Right lobe of liver (tissue), 6 donors: ENCODE measurements around the gene POR. TPM values are rescaled to one million over a fixed set of nuclear protein-coding genes. Genes with fewer than 3 reads are reported as not detected.
"Not testable (repeated sequence)": the region's sequence is repeated elsewhere in the genome, so short reads cannot be mapped to it uniquely, and the experiment has no call there.

Experiments used
- ATAC-seq, 4 donors: fragments of 200-7000 bp; cut with Tn5 transposase; one replicate each; pipeline ENCODE4 v1.9.1; 2020; ENCODE audit warnings: mild to moderate bottlenecking in 4 of 4, moderate library complexity in 4 of 4
- DNase-seq, 3 donors: peaks; one replicate each; pipeline ENCODE4 v3.0.0-alpha.2; 2020
- H3K27ac ChIP-seq, 3 donors: fragments of 200-600 bp; one replicate each; pipeline ENCODE4 v1.8.0; 2022
- H3K27me3 ChIP-seq, 2 donors: fragments of 200-600 bp; one replicate each; pipeline ENCODE4 v1.8.0; 2022
- H3K36me3 ChIP-seq, 4 donors: fragments of 200-600 bp; sonication (generic) in 1 of 4; one replicate each; pipeline versions ENCODE4 v1.5.1 to v1.8.0; 2017 to 2022; ENCODE audit warnings: control low read depth in 1 of 4
- H3K4me1 ChIP-seq, 4 donors: fragments of 200-600 bp; sonication (generic) in 1 of 4; one replicate each; pipeline versions ENCODE4 v1.5.1 to v1.8.0; 2017 to 2022; ENCODE audit warnings: control low read depth in 1 of 4
- H3K4me3 ChIP-seq, 3 donors: fragments of 200-600 bp; one replicate each; pipeline ENCODE4 v1.8.0; 2022
- H3K9me3 ChIP-seq, 4 donors: fragments of 200-600 bp; sonication (generic) in 1 of 4; one replicate each; pipeline versions ENCODE4 v1.5.1 to v1.8.0; 2017 to 2022; ENCODE audit warnings: control low read depth in 1 of 4
- POLR2A ChIP-seq: fragments of 450-650 bp; IDR thresholded peaks from one replicate; pipeline ENCODE4 v1.6.1; 2017; ENCODE audit warnings: antibody characterized with exemption, mild to moderate bottlenecking
- WGBS: methylation state at CpG from one replicate; pipeline ENCODE4 v1.1.6; 2018; ENCODE audit warnings: low coverage, low lambda C conversion rate; ENCODE audit not compliant: insufficient coverage; ENCODE audit errors: missing lambda C conversion rate; 5-methylcytosine and 5-hydroxymethylcytosine counted together
- intact Hi-C, 2 donors: fragments of 100-400 bp; cut with DNase I; formaldehyde crosslinking; loops; one replicate each; pipeline versions ENCODE4 v1.11.2 to v1.14.1; 2022
- total RNA-seq, 6 experiments: library from RNA; depleted of rRNA in 2 of 6; stranded (reverse); fragments of >200 nt in 2 of 6; fragmentation: NEBNext Ultra II Directional in 3 of 6; extraction: Animal tissue kit (Norgen Biotek cat#: 25700) in 3 of 6; gene quantifications; one replicate each; pipeline versions ENCODE4 v1.1.0 to v1.2.4, GENCODE V29; 2016 to 2023
- TF ChIP-seq, protein P1 (sequence below), 4 donors: fragments of 200-600 bp in 3 of 4; fragments of 450-650 bp in 1 of 4; IDR thresholded peaks; one replicate each; pipeline versions ENCODE4 v1.5.1 to v1.8.0; 2016 to 2022; ENCODE audit warnings: antibody characterized with exemption in 4 of 4, mild to moderate bottlenecking in 2 of 4
- donor health status: DM: no; HTN: yes; CAD: no.
- donor health status: DM: no; HTN: no; CAD: no.
- donor health status: DM: no; HTN: no; CAD: no.
- donor health status: DM: no; HTN: yes; CAD: no.
- donor health status: DM: no; HTN: yes; CAD: no.

The POR gene
- total RNA-seq, 6 experiments from 2014 or later, result 370 to 1,042 (median 725) TPM

DNA sequence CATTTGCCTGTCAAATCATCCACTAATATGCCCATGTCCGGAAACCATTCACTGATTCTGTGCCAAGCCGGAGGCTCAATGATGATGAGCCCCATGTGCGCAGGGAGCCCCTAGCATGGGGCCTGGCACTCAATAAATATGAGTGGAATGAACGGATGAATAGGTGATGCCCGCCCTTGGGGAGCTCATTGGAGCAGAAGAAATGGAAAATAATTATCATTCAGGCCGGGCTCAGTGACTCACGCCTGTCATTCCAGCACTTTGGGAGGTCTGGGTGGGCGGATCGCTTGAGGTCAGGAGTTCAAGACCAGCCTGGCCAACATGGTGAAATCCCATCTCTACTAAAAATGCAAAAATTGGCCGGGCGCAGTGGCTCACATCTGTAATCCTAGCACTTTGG is 25.1 kb upstream of the POR start:
- no peak overlapping the region for H3K27ac ChIP-seq

GRCh38 chr7:75891237-75891636 is 23.7 kb upstream of the POR start:
- H3K9me3 ChIP-seq, H3K4me1 ChIP-seq, intact Hi-C loops, H3K27ac ChIP-seq, H3K4me3 ChIP-seq, DNase-seq, H3K27me3 ChIP-seq, ATAC-seq, H3K36me3 ChIP-seq: not testable (repeated sequence)
- WGBS, result 68% methylated on average over 6 of the region's 7 CpGs

More for the DNA sequence above, 25.1 kb upstream of the POR start:
- H3K27me3 ChIP-seq, result no peaks in the 10 kb centered on the region
- H3K4me1 ChIP-seq, result peaks cover 0 to 6% (median 0%) of the 10 kb centered on the region in 4 donors
- no peak overlapping the region for H3K4me3 ChIP-seq
- TF ChIP-seq, protein P1, sequence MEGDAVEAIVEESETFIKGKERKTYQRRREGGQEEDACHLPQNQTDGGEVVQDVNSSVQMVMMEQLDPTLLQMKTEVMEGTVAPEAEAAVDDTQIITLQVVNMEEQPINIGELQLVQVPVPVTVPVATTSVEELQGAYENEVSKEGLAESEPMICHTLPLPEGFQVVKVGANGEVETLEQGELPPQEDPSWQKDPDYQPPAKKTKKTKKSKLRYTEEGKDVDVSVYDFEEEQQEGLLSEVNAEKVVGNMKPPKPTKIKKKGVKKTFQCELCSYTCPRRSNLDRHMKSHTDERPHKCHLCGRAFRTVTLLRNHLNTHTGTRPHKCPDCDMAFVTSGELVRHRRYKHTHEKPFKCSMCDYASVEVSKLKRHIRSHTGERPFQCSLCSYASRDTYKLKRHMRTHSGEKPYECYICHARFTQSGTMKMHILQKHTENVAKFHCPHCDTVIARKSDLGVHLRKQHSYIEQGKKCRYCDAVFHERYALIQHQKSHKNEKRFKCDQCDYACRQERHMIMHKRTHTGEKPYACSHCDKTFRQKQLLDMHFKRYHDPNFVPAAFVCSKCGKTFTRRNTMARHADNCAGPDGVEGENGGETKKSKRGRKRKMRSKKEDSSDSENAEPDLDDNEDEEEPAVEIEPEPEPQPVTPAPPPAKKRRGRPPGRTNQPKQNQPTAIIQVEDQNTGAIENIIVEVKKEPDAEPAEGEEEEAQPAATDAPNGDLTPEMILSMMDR (IDR thresholded peaks at IDR 0.05), result no peak
- 84% methylated on average over 11 of the region's 11 CpGs for WGBS
- H3K36me3 ChIP-seq, result peaks cover 0 to 23% (median 3%) of the 10 kb centered on the region in 4 donors
- ATAC-seq, result no peak
- no peak for DNase-seq
- no peaks in the 10 kb centered on the region for H3K9me3 ChIP-seq
- intact Hi-C loops, result no loop called here

DNA sequence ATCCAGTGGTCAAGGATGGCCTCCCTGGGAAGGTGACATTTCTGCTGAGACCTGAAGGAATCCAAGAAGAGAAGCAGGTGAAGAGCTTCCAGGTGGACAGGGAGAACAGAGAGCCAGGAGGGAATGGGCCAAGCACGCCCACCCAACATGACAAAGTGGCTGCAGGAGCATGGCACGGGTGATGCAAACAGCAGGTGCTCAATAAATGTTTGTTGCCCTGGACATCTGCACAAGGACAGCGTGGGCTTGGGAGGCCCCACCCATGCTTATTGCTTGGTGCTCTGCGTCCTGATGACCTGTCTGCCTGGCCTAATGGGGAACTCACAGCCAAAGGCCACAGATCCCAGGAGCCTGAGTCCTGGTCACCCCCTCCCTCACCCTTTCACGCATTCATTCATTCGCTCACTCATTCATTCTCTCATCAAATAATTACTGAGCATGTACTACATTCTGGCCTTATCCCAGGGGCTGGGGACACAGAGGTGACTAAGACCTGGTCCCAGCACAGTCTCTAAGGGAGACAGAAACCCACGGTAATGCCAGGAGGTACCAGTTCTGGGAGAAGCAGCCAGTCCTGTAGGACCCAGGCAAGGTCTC is 23.0 kb upstream of the POR start:
- 96% methylated on average over 4 of the region's 7 CpGs for WGBS
- Histone ChIP-seq H3K4me3 (no peak overlapping the region), H3K27me3 (no peaks in the 10 kb centered on the region), H3K36me3 (peaks cover 0 to 7% (median 0%) of the 10 kb centered on the region in 4 donors), H3K9me3 (no peaks in the 10 kb centered on the region), H3K4me1 (peaks cover 0 to 6% (median 0%) of the 10 kb centered on the region in 4 donors), H3K27ac (no peak overlapping the region)
- ATAC-seq, result no peak
- no peak for TF ChIP-seq POLR2A
- TF ChIP-seq, protein P1 (IDR thresholded peaks at IDR 0.05), result no peak
- intact Hi-C loops, result no loop called here
- no peak for DNase-seq

GRCh38 chr7:75892634-75893272 is 22.2 kb upstream of the POR start:
- no peak overlapping the region for H3K27ac ChIP-seq
- TF ChIP-seq POLR2A, result no peak
- TF ChIP-seq, protein P1 (IDR thresholded peaks at IDR 0.05), result no peak
- DNase-seq (no peak), ATAC-seq (no peak)
- H3K27me3 ChIP-seq, result no peaks in the 10 kb centered on the region
- WGBS, result 62% methylated on average over 6 of the region's 15 CpGs
- H3K9me3 ChIP-seq, result no peaks in the 10 kb centered on the region
- peaks cover 0 to 7% (median 0%) of the 10 kb centered on the region in 4 donors for H3K36me3 ChIP-seq
- no peak overlapping the region for H3K4me3 ChIP-seq
- intact Hi-C loops, result no loop called here
- H3K4me1 ChIP-seq, result peaks cover 0 to 6% (median 0%) of the 10 kb centered on the region in 4 donors

DNA sequence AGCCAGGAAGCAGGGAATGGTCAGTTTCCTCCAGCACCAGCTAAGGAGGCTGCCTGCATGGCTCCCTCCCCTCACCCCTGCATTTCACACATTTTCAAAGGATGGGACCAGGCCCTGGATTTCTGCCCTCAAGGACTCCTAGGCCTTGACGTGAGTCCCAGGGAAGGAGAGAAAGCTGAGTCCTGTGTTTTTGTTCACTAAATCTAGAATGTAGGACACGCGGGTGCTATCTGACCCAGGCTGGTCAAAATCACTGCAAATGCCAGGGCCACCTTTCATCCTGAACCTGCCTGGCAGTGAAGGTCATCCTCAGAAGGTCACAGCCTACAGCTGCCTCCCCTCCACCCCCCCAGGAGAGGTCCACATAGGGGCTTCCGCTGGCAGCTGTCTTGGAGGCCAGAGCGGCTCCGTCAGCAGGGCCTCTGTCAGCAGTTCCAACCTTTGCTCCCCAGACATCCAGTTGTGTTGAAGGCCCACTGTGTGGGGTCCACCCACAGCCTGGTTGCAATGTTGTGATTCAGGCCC is 18.1 kb upstream of the POR start:
- no peak overlapping the region for H3K4me3 ChIP-seq
- no peak for TF ChIP-seq POLR2A
- TF ChIP-seq, protein P1 (IDR thresholded peaks at IDR 0.05), result no peak
- ATAC-seq, result no peak
- H3K9me3 ChIP-seq, result no peaks in the 10 kb centered on the region
- H3K27ac ChIP-seq, result no peak overlapping the region
- no peaks in the 10 kb centered on the region for H3K4me1 ChIP-seq
- no peaks in the 10 kb centered on the region for H3K36me3 ChIP-seq
- intact Hi-C loops, result no loop called here
- no peak for DNase-seq
- WGBS, result 80% methylated on average over 1 of the region's 6 CpGs
- no peaks in the 10 kb centered on the region for H3K27me3 ChIP-seq
